HG03045 (cell line): ENCODE results near the gene GGT6.

ENCODE experiments used
- ATAC-seq: cut with Tn5 transposase; IDR thresholded peaks from one replicate; pipeline ENCODE4 v1.9.1; 2021; ENCODE audit warnings: mild to moderate bottlenecking, moderate library complexity; ENCODE audit not compliant: unreplicated experiment

The GGT6 gene

GRCh38 chr17:4576729-4577322, 16.4 kb upstream of the GGT6 start:
- no peak for ATAC-seq

GRCh38 chr17:4576161-4576558, 15.8 kb upstream of the GGT6 start:
- no peak for ATAC-seq

- no peak for ATAC-seq
Observed at GRCh38 chr17:4574448-4575045, 14.2 kb upstream of the GGT6 start.

- ATAC-seq, result no peak
Observed at GRCh38 chr17:4573669-4574068, 13.3 kb upstream of the GGT6 start.

- ATAC-seq, result no peak
Observed at GRCh38 chr17:4573115-4573514, 12.7 kb upstream of the GGT6 start.

- no peak for ATAC-seq
Observed at GRCh38 chr17:4572131-4572530, 11.8 kb upstream of the GGT6 start.

- ATAC-seq, result no peak
Observed at GRCh38 chr17:4569591-4569990, 9.2 kb upstream of the GGT6 start.

GRCh38 chr17:4566785-4567184, 6.4 kb upstream of the GGT6 start:
- no peak for ATAC-seq

- no peak for ATAC-seq
Observed at GRCh38 chr17:4565209-4566141, 5.1 kb upstream of the GGT6 start.

GRCh38 chr17:4562015-4562969, 1.9 kb upstream of the GGT6 start:
- no peak for ATAC-seq

GRCh38 chr17:4560837-4561256, 470 bp upstream of the GGT6 start:
- ATAC-seq, result no peak

- ATAC-seq, result no peak
Observed at GRCh38 chr17:4559966-4560365, 411 bp downstream of the GGT6 start.

- ATAC-seq, result no peak
Observed at GRCh38 chr17:4559139-4559791, 1.1 kb downstream of the GGT6 start.

GRCh38 chr17:4558347-4558971, 1.9 kb downstream of the GGT6 start:
- no peak for ATAC-seq

GRCh38 chr17:4557626-4558346, 2.6 kb downstream of the GGT6 start:
- ATAC-seq, result no peak

GRCh38 chr17:4556996-4557395, 3.4 kb downstream of the GGT6 start:
- no peak for ATAC-seq

GRCh38 chr17:4555873-4556759, 4.3 kb downstream of the GGT6 start:
- ATAC-seq, result no peak
